Suprapubic skin (tissue), 4 donors: Measurements from ENCODE around the gene HRCT1.

Source experiments
- EP300 ChIP-seq: sonication (generic); formaldehyde crosslinking; IDR thresholded peaks from one replicate; pipeline ENCODE4 v1.6.1; 2017; ENCODE audit warnings: antibody characterized with exemption
- POLR2A ChIP-seq, 2 donors: fragments of 450-650 bp; IDR thresholded peaks; one replicate each; pipeline ENCODE4 v1.6.1; 2017; ENCODE audit warnings: antibody characterized with exemption in 2 of 2, mild to moderate bottlenecking in 2 of 2, moderate library complexity in 2 of 2
- POLR2AphosphoS5 ChIP-seq, 3 donors: sonication (generic); formaldehyde crosslinking; IDR thresholded peaks; one replicate each; pipeline ENCODE4 v1.6.1; 2017; ENCODE audit warnings: antibody characterized with exemption in 3 of 3
- TF ChIP-seq, protein P1 (sequence below), 2 donors: fragments of 200-600 bp in 1 of 2; fragments of 450-650 bp in 1 of 2; sonication (generic) in 1 of 2; IDR thresholded peaks; one replicate each; pipeline ENCODE4 v1.5.1; 2016 to 2019; ENCODE audit warnings: antibody characterized with exemption in 2 of 2, mild to moderate bottlenecking in 1 of 2, moderate library complexity in 1 of 2

GRCh38 chr9:35923598-35923926 lies 17.6 kb downstream of the HRCT1 start:
- TF ChIP-seq, protein P1, sequence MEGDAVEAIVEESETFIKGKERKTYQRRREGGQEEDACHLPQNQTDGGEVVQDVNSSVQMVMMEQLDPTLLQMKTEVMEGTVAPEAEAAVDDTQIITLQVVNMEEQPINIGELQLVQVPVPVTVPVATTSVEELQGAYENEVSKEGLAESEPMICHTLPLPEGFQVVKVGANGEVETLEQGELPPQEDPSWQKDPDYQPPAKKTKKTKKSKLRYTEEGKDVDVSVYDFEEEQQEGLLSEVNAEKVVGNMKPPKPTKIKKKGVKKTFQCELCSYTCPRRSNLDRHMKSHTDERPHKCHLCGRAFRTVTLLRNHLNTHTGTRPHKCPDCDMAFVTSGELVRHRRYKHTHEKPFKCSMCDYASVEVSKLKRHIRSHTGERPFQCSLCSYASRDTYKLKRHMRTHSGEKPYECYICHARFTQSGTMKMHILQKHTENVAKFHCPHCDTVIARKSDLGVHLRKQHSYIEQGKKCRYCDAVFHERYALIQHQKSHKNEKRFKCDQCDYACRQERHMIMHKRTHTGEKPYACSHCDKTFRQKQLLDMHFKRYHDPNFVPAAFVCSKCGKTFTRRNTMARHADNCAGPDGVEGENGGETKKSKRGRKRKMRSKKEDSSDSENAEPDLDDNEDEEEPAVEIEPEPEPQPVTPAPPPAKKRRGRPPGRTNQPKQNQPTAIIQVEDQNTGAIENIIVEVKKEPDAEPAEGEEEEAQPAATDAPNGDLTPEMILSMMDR (IDR thresholded peaks at IDR 0.05), result no peak
- TF ChIP-seq EP300 (no peak), POLR2A (IDR thresholded peaks at IDR 0.05) (no peak), POLR2AphosphoS5 (IDR thresholded peaks at IDR 0.05) (no peak)
